Skin of body (tissue), 2 donors: ENCODE measurements around the gene PNPO. TPM values are rescaled to one million over a fixed set of nuclear protein-coding genes. Genes with fewer than 3 reads are reported as not detected.
"Not testable (repeated sequence)": the region's sequence is repeated elsewhere in the genome, so short reads cannot be mapped to it uniquely, and the experiment has no call there.

Experiments
- DNase-seq: peaks from one replicate; lab custom pipeline; 2025; lab: John Stamatoyannopoulos, UW
- total RNA-seq: library from RNA; depleted of rRNA; stranded (reverse); fragments of >200 nt; gene quantifications from one replicate; pipeline ENCODE4 v1.2.3, GENCODE V29; 2014

Gene PNPO
- total RNA-seq, 1 donor from 2014 or later: 8.1 TPM

- no peak for DNase-seq
Measured at GRCh38 chr17:47973541-47973940, 32.2 kb downstream of the PNPO start.

- no peak for DNase-seq
Measured at GRCh38 chr17:47975189-47975822, 33.9 kb downstream of the PNPO start.

DNA sequence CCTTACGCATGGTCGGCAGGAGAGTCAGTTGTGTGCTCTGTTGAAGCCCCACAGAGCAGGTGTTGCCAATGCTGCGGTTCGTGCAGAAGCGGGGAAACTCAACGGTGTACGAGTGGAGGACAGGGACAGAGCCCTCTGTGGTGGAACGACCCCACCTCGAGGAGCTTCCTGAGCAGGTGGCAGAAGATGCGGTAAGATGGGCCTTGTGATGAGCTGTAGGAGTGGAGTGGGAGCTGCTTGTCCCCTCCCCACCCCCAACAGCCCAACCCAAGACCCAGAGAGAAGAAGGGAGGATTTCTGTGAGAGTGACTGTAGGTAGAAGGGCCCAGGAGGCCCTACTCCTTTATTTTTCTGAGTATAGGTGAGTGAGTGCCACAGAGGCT is 34.4 kb downstream of the PNPO start:
- DNase-seq: no peak

DNA sequence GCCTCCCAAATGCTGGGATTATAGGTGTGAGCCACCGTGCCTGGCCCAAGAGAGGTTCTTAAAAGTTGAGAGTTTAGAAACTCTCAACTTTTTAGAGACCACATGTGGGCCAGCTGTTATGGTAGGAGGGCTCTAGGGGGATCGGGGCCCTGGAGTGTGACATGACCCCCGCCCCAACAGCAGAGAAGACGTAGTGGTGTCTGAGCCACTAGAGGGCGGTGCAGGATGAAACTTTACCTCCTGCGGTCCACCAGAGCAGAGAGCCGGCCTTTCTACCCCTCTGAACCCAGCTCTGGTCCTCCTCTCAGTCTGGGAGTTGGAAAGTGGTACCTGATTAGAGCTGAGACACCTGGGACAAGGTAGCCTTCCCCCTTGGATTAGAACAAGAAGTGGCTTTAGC is 37.0 kb downstream of the PNPO start:
- no peak for DNase-seq

- DNase-seq: no peak
Measured at GRCh38 chr17:47980541-47980940, 39.2 kb downstream of the PNPO start.

GRCh38 chr17:47981462-47981861 is 40.1 kb downstream of the PNPO start:
- DNase-seq: no peak

DNA sequence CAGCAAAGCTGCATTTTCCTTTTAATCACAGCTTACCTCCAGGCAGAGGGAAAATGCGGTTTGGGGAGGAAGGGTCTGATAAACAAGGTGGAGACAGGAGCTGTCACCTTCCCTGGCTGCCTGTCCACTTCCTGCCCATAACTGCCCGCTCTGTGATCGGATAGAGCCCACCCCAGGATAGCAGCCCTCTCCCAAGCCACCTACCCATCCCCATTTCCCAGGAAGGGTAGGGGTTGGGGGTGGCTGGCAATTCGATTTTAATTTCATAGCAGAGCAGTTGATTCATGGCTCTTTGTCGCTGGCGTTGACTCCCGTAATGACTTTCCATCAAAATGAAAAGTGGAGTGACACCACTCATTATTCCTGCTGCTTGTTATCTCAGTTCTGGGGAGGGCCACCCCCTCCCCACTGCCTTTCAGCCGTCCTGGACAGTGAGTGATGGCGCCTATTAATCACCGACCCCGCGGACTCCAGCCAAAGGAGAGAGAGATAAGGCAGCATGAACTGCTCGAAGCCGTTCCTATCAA is 40.8 kb downstream of the PNPO start:
- no peak for DNase-seq

- DNase-seq: no peak
Measured at GRCh38 chr17:47982645-47983390, 41.4 kb downstream of the PNPO start.

- no peak for DNase-seq
Measured at GRCh38 chr17:47983492-47984223, 42.3 kb downstream of the PNPO start.

DNA sequence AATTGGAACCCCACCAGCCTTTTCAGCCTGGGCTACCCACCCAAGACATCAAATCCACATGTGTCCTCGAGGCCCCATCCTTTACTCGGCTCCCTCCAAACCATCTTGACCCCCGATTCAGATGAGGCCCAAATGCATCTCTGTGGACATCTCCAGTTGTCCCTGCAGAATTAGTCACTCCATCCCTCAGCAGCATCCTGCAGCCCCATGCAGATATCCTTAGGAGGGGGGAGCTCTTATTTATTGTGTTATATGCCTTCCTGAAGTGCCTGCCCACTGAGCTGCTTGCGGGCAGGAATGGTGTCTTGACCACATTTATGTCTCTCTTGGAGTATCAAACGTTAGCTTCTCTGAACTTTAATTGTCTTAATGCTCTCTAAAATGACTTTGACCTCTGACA is 45.1 kb downstream of the PNPO start:
- no peak for DNase-seq

GRCh38 chr17:47987240-47987835 is 46.0 kb downstream of the PNPO start:
- DNase-seq: no peak

- not testable (repeated sequence) for DNase-seq
Measured at GRCh38 chr17:47988445-47988844, 47.1 kb downstream of the PNPO start.

DNA sequence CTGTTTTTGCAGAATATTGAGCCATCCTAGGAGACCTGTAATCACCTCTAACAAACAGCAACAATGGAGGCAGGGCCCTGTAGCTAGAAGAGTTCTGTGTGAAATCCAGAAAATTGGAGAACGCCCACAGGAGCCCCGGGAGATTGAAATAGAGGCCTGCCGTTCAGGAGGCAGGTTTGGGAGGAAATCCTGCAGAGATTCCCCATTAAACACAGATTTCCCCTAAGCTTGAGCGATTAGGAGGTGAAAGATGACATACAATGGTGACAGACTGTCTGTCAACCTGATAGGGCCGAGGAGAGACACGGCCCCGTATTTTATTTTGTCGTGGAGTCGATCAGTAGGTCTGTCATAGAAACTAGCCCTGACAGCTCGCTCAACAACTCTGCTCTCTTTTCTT is 47.8 kb downstream of the PNPO start:
- DNase-seq: no peak

DNA sequence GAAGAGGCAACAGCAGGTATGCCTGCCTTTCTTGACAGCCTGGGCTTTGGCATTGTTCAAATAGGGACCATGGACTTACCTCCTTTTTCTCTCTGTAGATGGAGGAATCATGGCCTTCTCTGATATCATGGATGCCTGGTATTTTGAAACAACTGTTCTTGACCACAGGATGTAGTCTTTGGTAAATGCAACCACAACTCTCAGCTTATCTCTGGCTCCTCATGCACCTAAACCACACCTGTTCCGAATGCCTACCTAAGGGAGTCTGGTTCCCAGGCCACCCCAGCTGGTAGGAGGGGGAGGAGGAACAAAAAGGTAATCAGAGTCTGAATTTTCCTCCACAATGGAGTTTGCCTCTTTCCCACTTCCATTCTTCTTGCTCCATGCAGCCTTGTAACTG is 48.3 kb downstream of the PNPO start:
- DNase-seq: no peak

GRCh38 chr17:47990962-47991731 is 49.8 kb downstream of the PNPO start:
- DNase-seq: no peak

DNA sequence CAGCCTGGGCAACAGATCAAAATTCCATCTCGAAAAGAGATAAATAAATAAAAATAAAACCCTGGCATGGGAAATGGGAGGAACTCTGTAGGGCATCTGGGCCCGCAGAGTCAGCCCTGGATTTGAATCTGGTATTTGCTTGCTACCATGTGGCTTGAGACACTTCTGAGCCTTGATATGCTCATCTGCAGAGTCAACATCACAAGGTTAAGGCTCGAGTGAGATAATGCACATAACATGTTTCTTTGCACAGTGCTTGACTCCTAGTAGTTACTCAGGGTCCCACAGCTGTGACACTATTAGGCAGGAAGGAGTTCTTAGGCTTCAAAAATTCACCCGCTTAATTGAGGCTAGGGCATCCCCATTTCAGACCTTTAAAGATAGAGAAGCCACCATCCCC is 50.8 kb downstream of the PNPO start:
- no peak for DNase-seq

- no peak for DNase-seq
Measured at GRCh38 chr17:47993031-47993564, 51.7 kb downstream of the PNPO start.

- DNase-seq: no peak
Measured at GRCh38 chr17:47993964-47994363, 52.6 kb downstream of the PNPO start.

DNA sequence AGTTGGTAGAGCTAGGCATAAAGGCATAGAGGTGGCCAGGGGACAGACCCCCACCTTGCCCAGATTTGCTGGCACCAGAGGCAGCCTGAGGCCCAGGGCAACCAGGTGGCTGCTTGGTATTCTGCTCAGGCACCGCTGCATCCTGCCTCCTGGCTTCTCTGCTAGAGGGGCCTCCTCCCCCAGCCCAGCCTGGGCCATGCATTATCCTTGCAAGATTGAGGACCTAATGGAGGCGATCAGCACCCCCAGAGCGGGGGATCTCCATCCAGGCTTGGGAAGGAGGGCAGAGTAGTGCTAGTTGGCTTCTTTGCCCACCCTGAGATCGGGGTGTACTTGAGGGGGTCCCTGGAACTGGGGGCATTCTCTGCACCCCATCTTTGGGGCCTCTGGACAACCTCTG is 53.4 kb downstream of the PNPO start:
- DNase-seq: no peak

DNA sequence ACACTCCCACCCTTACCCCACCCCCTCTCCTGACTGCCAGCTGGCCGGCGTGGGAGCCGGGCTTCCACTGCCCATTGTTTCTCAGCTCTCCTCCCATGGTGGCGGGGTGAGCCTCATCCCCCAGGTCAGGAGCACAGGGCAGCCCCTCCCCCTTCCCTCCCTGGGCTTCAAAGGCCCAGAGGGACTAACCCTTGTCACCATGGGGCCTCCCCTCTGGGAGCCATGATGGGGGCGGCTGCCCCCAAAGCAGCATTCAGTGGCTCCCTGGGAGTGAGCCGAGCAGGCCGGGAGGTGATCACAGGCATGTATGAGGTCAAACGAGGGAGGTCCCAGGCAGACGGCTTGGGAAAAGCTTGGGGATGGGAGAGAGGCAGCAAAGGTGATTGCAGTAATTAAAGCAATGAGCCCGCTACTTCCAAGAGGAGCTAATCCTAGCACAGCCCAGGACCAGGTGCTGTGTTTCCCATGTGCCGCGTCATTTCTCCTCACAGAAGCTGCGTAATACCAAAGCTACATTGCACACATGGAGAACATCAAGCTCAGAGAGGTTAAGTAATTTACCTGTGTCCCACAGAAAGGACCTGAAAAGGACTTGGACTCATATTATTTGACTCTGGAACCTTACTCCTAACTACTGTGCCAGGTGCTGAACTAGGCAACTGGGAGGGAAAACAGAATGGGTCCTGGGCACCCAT is 54.0 kb downstream of the PNPO start:
- no peak for DNase-seq
